ENCODE data around the gene ORAI2. TPM values are rescaled to one million over a fixed set of nuclear protein-coding genes. Genes with fewer than 3 reads are reported as not detected.

ORAI2 gene
- total and polyA plus RNA-seq, 2 experiments from 2014 or later: 20.4 to 25.5 TPM

DNA sequence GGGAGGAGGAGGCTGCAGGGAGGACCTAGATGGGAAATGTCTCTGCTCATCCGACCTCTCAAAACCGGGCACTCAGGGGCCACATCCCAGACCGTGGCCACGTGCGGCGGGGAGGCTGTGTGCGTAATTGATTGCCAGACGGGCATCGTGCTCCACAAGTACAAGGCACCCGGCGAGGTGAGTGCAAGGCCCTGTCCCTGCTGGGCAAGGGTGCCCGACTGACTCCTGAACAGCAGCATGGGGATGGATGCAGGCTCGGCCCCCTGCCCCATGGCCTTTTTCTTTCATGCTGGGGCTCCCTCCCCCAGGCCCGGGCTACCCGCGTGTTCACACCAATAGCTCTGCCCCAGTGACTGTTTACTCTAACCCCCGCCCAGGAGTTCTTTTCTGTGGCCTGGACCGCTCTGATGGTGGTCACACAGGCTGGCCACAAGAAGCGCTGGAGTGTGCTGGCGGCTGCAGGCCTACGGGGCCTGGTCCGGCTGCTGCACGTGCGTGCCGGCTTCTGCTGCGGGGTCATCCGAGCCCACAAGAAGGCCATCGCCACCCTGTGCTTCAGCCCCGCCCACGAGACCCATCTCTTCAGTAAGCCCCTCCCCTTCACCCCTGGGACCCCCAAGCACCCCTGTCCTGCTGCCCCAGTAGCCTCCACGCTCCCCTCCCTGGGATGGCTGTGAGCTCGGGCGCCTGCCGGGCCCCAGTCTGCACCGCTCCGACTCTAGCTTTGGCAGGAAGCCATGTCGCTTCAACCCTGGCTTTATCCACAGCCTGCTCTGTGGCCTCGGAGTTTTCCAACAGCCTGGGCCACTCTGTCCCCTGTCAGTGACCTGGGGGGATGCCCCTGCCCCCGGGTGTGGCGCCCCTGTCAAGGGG lies 35.3 kb downstream of the ORAI2 start:
- Histone ChIP-seq H3K4me3 (no peak overlapping the region), H3K36me3 (peaks cover 10% of the 10 kb centered on the region), H3K27me3 (no peaks in the 10 kb centered on the region), H3K27ac (no peak overlapping the region), H3K9me3 (ENCODE audit: low read depth) (no peaks in the 10 kb centered on the region), H3K4me1 (ENCODE audit: low read depth) (no peaks in the 10 kb centered on the region)
- TF ChIP-seq, protein P1, sequence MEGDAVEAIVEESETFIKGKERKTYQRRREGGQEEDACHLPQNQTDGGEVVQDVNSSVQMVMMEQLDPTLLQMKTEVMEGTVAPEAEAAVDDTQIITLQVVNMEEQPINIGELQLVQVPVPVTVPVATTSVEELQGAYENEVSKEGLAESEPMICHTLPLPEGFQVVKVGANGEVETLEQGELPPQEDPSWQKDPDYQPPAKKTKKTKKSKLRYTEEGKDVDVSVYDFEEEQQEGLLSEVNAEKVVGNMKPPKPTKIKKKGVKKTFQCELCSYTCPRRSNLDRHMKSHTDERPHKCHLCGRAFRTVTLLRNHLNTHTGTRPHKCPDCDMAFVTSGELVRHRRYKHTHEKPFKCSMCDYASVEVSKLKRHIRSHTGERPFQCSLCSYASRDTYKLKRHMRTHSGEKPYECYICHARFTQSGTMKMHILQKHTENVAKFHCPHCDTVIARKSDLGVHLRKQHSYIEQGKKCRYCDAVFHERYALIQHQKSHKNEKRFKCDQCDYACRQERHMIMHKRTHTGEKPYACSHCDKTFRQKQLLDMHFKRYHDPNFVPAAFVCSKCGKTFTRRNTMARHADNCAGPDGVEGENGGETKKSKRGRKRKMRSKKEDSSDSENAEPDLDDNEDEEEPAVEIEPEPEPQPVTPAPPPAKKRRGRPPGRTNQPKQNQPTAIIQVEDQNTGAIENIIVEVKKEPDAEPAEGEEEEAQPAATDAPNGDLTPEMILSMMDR (IDR thresholded peaks at IDR 0.05; ENCODE audit: low read depth, low read length): no peak
- no peak for DNase-seq (ENCODE audit: low read depth in 1 of 2, low spot score in 1 of 2)

DNA sequence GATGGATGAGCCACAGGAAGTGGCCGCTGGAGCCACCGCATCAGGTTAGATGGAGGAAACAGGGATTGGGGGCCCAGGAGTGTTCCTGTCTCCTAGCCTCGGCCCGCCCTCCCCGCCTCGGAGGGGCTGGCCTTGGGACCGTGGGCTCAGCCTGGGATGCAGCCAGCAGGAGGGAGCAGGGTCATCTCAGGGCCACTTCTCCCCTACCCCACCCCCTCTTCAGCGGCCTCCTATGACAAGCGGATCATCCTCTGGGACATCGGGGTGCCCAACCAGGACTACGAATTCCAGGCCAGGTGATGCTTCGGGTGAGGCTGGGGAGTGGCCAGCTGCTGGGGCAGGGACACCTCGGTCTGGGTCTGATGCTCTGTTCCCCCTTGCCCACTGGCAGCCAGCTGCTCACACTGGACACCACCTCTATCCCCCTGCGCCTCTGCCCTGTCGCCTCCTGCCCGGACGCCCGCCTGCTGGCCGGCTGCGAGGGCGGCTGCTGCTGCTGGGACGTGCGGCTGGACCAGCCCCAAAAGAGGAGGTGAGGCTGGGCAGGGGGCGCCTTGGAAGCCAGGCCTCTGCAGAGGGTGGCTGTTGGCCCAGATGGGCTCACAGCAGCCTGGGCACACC lies 36.1 kb downstream of the ORAI2 start:
- peaks cover 10% of the 10 kb centered on the region for H3K36me3 ChIP-seq
- DNase-seq (ENCODE audit: low read depth in 1 of 2, low spot score in 1 of 2): no peak
- TF ChIP-seq, protein P1 (IDR thresholded peaks at IDR 0.05; ENCODE audit: low read depth, low read length): no peak
- H3K4me3 ChIP-seq: no peak overlapping the region
- H3K27me3 ChIP-seq: no peaks in the 10 kb centered on the region
- H3K4me1 ChIP-seq (ENCODE audit: low read depth): no peaks in the 10 kb centered on the region
- no peak overlapping the region for H3K27ac ChIP-seq
- no peaks in the 10 kb centered on the region for H3K9me3 ChIP-seq (ENCODE audit: low read depth)

DNA sequence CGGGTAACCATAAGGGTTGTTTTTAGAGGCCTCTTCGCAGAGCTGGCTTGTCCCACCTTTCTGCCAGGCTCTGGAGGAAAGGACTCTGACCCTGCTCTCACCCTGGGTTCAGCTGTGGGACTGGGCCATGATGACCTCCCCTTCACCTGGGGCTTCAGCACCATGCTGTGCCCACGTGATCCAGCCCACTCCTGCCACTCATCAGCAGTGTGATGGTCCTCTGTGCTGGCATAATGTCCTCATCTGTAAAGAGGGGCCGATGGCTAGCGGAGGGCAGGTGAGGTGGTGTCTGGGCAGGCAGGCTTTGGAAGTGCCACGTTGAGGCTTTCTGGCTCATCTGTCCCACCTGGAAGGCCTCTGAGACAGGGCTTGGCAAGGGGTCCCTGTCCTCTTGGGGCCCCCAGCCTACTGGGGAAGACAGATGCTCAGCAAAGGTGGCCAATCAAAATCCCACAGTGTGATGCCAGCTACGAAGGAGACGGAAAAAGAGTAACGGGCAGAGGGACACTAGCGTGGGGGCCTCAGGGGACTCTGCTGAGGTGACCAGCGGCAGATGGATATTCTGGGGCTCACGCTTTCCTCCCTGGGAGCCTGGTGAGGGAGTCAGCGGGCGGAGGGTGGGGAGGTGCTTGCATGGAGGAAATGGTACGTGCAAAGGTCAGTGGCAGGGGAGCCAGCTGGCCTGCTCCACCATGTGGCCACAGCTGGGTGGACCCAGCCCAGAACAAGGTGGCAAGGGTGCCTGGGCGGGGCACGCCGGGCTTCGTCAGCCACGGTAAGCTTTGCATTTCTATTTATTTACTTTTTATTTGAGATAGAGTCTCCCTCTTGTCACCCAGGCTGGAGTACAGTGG lies 36.8 kb downstream of the ORAI2 start:
- Histone ChIP-seq H3K4me1 (ENCODE audit: low read depth) (no peaks in the 10 kb centered on the region), H3K9me3 (ENCODE audit: low read depth) (no peaks in the 10 kb centered on the region), H3K27ac (no peak overlapping the region), H3K4me3 (no peak overlapping the region), H3K27me3 (no peaks in the 10 kb centered on the region), H3K36me3 (peaks cover 10% of the 10 kb centered on the region)
- no peak for DNase-seq (ENCODE audit: low read depth in 1 of 2, low spot score in 1 of 2)
- TF ChIP-seq, protein P1 (IDR thresholded peaks at IDR 0.05; ENCODE audit: low read depth, low read length): no peak

DNA sequence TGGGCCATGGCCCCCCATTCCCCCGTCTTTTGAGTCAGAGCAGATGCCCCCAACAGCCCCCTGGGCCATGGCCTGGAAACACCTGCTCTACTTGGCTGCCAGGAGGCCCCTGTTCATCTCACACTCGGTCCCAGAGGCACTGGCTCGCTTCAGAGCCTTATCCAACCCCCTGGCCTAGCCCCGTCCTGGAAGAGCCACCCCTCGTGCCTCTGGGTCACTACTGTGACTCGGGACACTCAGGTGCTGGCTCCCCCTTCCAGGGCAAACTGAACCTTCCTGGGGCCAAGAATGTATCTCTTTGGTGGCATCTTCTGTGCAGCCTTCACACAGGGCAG lies 38.4 kb downstream of the ORAI2 start:
- no peaks in the 10 kb centered on the region for H3K27me3 ChIP-seq
- no peak for DNase-seq (ENCODE audit: low read depth in 1 of 2, low spot score in 1 of 2)
- no peak overlapping the region for H3K27ac ChIP-seq
- H3K4me1 ChIP-seq (ENCODE audit: low read depth): no peaks in the 10 kb centered on the region
- TF ChIP-seq, protein P1 (IDR thresholded peaks at IDR 0.05; ENCODE audit: low read depth, low read length): no peak
- peaks cover 10% of the 10 kb centered on the region for H3K36me3 ChIP-seq
- no peak overlapping the region for H3K4me3 ChIP-seq
- no peaks in the 10 kb centered on the region for H3K9me3 ChIP-seq (ENCODE audit: low read depth)

DNA sequence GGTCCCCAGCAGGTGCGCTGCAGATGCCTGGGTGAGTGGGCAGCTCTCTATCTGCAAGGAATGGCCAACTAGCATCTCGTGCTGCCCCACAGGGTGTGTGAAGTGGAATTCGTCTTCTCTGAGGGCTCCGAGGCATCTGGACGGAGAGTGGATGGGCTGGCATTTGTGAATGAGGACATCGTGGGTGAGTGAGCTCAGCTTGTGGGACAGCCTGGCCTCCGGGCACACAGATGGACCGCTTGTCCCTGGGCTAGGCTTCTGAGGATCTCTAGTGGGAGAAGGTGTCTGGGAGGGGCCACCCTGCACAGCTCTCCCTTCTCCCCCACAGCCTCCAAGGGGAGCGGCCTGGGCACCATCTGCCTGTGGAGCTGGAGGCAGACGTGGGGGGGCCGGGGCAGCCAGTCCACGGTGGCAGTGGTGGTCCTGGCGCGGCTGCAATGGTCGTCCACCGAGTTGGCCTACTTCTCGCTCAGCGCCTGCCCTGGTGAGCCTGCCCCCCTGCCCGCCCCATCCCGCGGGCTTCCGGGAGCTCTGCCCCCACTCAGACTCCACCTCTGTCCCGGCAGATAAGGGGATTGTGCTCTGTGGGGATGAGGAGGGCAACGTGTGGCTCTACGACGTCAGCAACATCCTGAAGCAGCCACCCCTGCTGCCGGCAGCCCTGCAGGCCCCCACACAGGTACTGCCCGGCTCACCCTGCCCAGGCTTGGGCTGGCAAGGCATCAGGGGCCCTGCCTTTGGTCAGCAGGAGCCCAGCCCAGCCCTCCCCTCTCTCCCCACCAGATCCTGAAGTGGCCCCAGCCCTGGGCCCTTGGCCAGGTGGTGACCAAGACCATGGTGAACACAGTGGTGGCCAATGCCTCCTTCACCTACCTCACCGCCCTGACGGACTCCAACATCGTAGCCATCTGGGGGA lies 39.0 kb downstream of the ORAI2 start:
- Histone ChIP-seq H3K36me3 (peaks cover 10% of the 10 kb centered on the region), H3K27me3 (no peaks in the 10 kb centered on the region)
- no peak for DNase-seq (ENCODE audit: low read depth in 1 of 2, low spot score in 1 of 2)

More for the DNA sequence above, 39.0 kb downstream of the ORAI2 start:
- Histone ChIP-seq H3K9me3 (ENCODE audit: low read depth) (no peaks in the 10 kb centered on the region), H3K4me1 (ENCODE audit: low read depth) (no peaks in the 10 kb centered on the region), H3K4me3 (no peak overlapping the region), H3K27ac (no peak overlapping the region)
- TF ChIP-seq, protein P1 (IDR thresholded peaks at IDR 0.05; ENCODE audit: low read depth, low read length): no peak
